Uterus (tissue), 4 donors: ENCODE data around the gene ARSB. TPM values are rescaled to one million over a fixed set of nuclear protein-coding genes. Genes with fewer than 3 reads are reported as not detected.

Experiments
- DNase-seq, 2 donors: peaks; one replicate each; pipeline ENCODE4 v3.0.0-alpha.2; 2019 to 2020
- H3K27ac ChIP-seq, 2 donors: fragments of 200-600 bp; sonication (generic); 1 replicate in 1 of 2; 2 replicates in 1 of 2; pipeline ENCODE4 v1.5.1; 2016 to 2018
- H3K27me3 ChIP-seq, 2 donors: fragments of 200-600 bp; sonication (generic); one replicate each; pipeline ENCODE4 v1.5.1; 2018 to 2019; ENCODE audit warnings: control low read depth in 1 of 2
- H3K36me3 ChIP-seq, 2 donors: fragments of 200-600 bp; sonication (generic); one replicate each; pipeline ENCODE4 v1.5.1; 2019; ENCODE audit warnings: control low read depth in 1 of 2
- H3K4me1 ChIP-seq, 2 donors: fragments of 200-600 bp; sonication (generic); one replicate each; pipeline ENCODE4 v1.5.1; 2018 to 2019; ENCODE audit warnings: control low read depth in 1 of 2
- H3K4me3 ChIP-seq, 2 donors: fragments of 200-600 bp; sonication (generic); 1 replicate in 1 of 2; 2 replicates in 1 of 2; pipeline ENCODE4 v1.5.1; 2018 to 2019; ENCODE audit warnings: mild to moderate bottlenecking in 1 of 2
- H3K9me3 ChIP-seq, 2 donors: fragments of 200-600 bp; sonication (generic); one replicate each; pipeline ENCODE4 v1.5.1; 2019; ENCODE audit warnings: control low read depth in 1 of 2
- POLR2A ChIP-seq, 2 donors: fragments of 450-650 bp; IDR thresholded peaks; one replicate each; pipeline ENCODE4 v1.6.1; 2016; ENCODE audit warnings: antibody characterized with exemption in 2 of 2, mild to moderate bottlenecking in 1 of 2, moderate library complexity in 1 of 2
- intact Hi-C: fragments of 100-400 bp; cut with DNase I; formaldehyde crosslinking; loops from one replicate; pipeline ENCODE4 v1.15.1; 2023; ENCODE audit warnings: low total_unique reads
- total RNA-seq, 4 donors: library from RNA; depleted of rRNA in 3 of 4; stranded (reverse); fragments of >200 nt in 3 of 4; gene quantifications; one replicate each; pipeline versions ENCODE4 v1.1.0 to v1.2.4, GENCODE V29; 2014 to 2023
- TF ChIP-seq, protein P1 (sequence below), 4 experiments: fragments of 200-600 bp in 2 of 4; fragments of 450-650 bp in 2 of 4; sonication (generic) in 2 of 4; IDR thresholded peaks; one replicate each; pipeline ENCODE4 v1.5.1; 2016 to 2019; ENCODE audit warnings: antibody characterized with exemption in 4 of 4, mild to moderate bottlenecking in 2 of 4, moderate library complexity in 1 of 4
- donor health status: DM: yes; HTN: yes; CAD: no.

ARSB gene
- total RNA-seq, 4 donors from 2014 or later: 10.0 to 22.7 (median 15.1) TPM

DNA sequence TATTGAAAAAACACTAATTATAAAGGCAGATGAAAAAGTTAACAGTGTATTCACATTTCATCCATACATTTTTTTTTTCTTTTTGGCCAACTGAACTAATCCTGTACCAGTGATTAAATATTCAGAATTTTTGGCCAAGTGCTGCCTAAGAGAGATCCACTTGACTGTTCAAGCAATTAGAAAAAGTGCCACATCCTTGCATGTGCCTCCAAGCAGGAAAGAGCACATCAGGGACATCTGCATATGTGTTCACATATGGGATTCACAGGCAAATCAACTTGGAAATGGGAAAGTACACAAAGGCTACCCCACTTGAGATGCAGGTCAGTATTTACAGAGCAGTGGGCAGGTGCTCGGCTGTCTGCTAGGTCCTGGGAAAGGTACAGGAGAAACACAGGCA is 173.2 kb downstream of the ARSB start:
- no peak overlapping the region for H3K4me3 ChIP-seq
- intact Hi-C loops: no loop called here
- no peak for DNase-seq
- no peaks in the 10 kb centered on the region for H3K4me1 ChIP-seq
- H3K36me3 ChIP-seq: no peaks in the 10 kb centered on the region
- no peak overlapping the region for H3K27ac ChIP-seq
- TF ChIP-seq, protein P1, sequence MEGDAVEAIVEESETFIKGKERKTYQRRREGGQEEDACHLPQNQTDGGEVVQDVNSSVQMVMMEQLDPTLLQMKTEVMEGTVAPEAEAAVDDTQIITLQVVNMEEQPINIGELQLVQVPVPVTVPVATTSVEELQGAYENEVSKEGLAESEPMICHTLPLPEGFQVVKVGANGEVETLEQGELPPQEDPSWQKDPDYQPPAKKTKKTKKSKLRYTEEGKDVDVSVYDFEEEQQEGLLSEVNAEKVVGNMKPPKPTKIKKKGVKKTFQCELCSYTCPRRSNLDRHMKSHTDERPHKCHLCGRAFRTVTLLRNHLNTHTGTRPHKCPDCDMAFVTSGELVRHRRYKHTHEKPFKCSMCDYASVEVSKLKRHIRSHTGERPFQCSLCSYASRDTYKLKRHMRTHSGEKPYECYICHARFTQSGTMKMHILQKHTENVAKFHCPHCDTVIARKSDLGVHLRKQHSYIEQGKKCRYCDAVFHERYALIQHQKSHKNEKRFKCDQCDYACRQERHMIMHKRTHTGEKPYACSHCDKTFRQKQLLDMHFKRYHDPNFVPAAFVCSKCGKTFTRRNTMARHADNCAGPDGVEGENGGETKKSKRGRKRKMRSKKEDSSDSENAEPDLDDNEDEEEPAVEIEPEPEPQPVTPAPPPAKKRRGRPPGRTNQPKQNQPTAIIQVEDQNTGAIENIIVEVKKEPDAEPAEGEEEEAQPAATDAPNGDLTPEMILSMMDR (IDR thresholded peaks at IDR 0.05): no peak
- no peak for TF ChIP-seq POLR2A (IDR thresholded peaks at IDR 0.05)
- no peaks in the 10 kb centered on the region for H3K27me3 ChIP-seq
- no peaks in the 10 kb centered on the region for H3K9me3 ChIP-seq

DNA sequence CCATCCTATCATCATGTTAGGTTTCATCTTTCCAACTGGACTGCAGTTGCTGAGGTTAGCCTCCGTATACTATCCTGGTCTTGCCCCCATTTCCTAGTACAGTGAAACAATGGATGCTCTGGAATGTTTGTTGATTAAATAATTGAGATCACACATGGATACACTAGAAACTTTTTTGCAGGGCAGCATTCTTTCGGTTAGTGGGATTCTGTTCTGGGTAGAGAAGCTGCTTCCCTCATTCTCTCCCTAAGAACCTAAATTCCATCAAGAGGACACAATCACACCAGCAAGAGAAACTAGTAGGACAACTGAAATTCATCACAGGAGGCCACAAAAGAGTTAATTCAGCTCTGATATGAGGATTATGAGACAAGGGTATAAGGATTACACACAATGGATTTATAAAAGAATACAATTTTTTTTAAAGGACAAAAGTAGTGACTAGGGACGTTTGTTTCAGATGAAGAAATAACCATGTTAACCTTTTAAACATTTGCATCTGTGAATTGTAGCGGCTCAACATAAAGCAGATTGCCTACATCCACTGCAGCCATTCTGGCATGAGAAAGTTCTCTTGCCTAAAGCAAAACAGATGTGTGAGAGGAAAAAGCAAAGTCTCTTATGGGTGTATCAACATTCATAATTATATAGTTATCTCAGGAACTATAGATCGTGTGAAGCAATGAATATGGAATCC is 173.8 kb downstream of the ARSB start:
- no peaks in the 10 kb centered on the region for H3K4me1 ChIP-seq
- H3K27me3 ChIP-seq: no peaks in the 10 kb centered on the region
- no peaks in the 10 kb centered on the region for H3K9me3 ChIP-seq
- no peak overlapping the region for H3K4me3 ChIP-seq
- H3K27ac ChIP-seq: no peak overlapping the region
- TF ChIP-seq POLR2A (IDR thresholded peaks at IDR 0.05): no peak
- TF ChIP-seq, protein P1 (IDR thresholded peaks at IDR 0.05): no peak
- intact Hi-C loops: no loop called here
- no peaks in the 10 kb centered on the region for H3K36me3 ChIP-seq
- DNase-seq: no peak

DNA sequence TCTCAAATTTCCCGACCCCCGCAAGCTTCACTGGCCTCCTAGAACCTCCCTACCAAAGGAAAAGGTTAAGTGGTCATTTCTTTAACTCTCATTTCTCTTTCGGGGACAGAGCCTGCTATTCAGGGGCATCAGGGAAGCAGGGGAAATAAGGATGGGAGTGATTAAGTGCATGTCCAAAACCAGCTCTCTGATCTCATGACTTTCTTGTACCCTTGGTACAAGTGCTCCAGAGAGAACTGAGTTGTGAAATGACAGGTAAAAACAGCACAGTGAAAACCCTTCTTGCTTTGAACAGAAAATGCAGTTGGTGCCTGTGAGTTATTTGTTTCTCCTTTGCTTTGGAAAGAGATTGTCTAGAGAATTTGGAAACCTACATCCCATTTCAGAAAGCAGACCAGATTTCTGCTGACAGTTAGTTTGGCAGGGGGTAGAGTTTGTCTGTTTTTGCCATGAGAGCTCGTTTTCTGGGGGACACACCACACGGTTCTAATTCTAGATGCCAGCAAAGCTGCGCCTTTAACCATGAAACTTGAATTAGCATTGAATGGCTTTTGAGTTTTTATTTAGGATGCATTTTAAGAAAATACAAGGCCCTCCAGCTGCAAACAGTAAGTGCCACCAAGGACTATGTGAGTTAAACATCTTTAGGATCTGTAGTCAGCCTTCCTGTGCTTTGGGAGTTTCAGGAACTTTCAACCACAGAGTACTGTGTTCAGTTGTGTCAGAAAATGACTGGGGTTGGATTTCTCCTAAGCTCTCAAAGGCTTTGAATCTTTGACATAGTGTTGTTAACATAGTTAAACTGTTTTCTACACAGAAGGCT is 174.8 kb downstream of the ARSB start:
- TF ChIP-seq, protein P1 (IDR thresholded peaks at IDR 0.05): no peak
- TF ChIP-seq POLR2A (IDR thresholded peaks at IDR 0.05): no peak
- Histone ChIP-seq H3K27me3 (no peaks in the 10 kb centered on the region), H3K36me3 (no peaks in the 10 kb centered on the region), H3K4me1 (no peaks in the 10 kb centered on the region), H3K27ac (no peak overlapping the region), H3K9me3 (no peaks in the 10 kb centered on the region), H3K4me3 (no peak overlapping the region)
- no peak for DNase-seq
- intact Hi-C loops: no loop called here

DNA sequence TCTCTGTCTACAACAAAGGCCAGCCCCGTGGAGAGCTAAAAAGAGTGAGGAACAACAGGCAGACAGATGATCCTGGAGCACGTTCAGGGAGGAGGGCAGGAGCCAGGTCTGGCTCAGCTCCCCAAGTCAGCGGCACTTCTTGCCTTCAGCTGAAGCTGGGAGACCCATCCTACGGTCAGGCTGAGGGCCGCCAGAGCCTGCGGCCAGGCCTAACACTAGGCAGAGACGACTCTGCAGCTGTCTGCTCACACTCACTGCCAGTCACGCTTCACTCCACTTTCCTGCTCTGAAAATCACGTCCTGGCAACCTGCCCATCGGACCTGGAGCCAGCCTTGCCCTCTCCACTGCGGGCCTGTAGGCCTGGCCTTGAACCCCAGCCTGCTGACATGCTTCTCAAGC is 175.7 kb downstream of the ARSB start:
- TF ChIP-seq, protein P1 (IDR thresholded peaks at IDR 0.05): no peak
- no peak for TF ChIP-seq POLR2A (IDR thresholded peaks at IDR 0.05)
- DNase-seq: no peak
- H3K27me3 ChIP-seq: no peaks in the 10 kb centered on the region
- no peaks in the 10 kb centered on the region for H3K9me3 ChIP-seq
- no peaks in the 10 kb centered on the region for H3K36me3 ChIP-seq
- H3K27ac ChIP-seq: no peak overlapping the region
- intact Hi-C loops: no loop called here
- H3K4me1 ChIP-seq: no peaks in the 10 kb centered on the region
- H3K4me3 ChIP-seq: no peak overlapping the region

DNA sequence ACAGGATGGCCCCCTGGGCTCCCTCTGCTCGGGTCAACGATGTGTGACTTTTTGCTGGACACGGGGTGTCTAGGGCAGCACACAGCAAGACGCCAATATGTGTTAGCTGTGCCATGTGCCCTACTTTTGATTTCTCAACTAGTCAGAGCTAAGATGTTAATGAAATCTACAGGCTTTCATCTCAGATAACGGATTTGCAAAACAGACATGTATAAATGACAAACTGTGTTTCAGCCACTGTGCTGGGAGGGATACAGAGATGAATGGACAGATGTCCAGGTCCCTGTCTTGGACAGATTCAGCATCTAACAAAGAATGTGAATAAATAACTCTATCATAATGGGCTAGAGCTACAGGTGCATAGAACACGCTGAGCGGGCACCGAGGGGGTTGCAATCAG is 176.3 kb downstream of the ARSB start:
- intact Hi-C loops: no loop called here
- Histone ChIP-seq H3K4me3 (no peak overlapping the region), H3K4me1 (peaks cover 0 to 3% of the 10 kb centered on the region in 2 donors), H3K9me3 (no peaks in the 10 kb centered on the region), H3K36me3 (no peaks in the 10 kb centered on the region), H3K27me3 (no peaks in the 10 kb centered on the region), H3K27ac (no peak overlapping the region)
- DNase-seq: no peak
- TF ChIP-seq POLR2A (IDR thresholded peaks at IDR 0.05): no peak
- TF ChIP-seq, protein P1 (IDR thresholded peaks at IDR 0.05): no peak
